ENCODE results near the gene CSNK1D. TPM values are rescaled to one million over a fixed set of nuclear protein-coding genes. Genes with fewer than 3 reads are reported as not detected.

CSNK1D gene
- total and polyA plus RNA-seq, 2 experiments from 2014 or later: 55.3 to 66.4 TPM

GRCh38 chr17:82237083-82237745 is 36.3 kb downstream of the CSNK1D start:
- ATAC-seq (peak; percentile 25), DNase-seq (ENCODE audit: low spot score) (peak; percentile 74)
- no peak for TF ChIP-seq POLR2AphosphoS5 (IDR thresholded peaks at IDR 0.05; ENCODE audit: low read depth)
- 0 out of 4 replicates have a peak, but pooled peaks of 1 of the 2 experiments have one; percentile 10 for TF ChIP-seq CTCF (conservative IDR thresholded peaks at IDR 0.05; ENCODE audit: low read depth in 2 of 2)
- TF ChIP-seq EZH2phosphoT487 (IDR thresholded peaks at IDR 0.05; ENCODE audit: unreplicated experiment): no peak
- TF ChIP-seq STAT1 (IDR thresholded peaks at IDR 0.05; ENCODE audit: unreplicated experiment): no peak
- H3K27me3 ChIP-seq (ENCODE audit: insufficient read depth): 0 out of 2 replicates have a peak, but pooled peaks cover 2% of the 10 kb centered on the region
- H3K4me1 ChIP-seq (ENCODE audit: insufficient read depth): no peaks in the 10 kb centered on the region; the same call in 1 of the 2 replicates
- H2AFZ ChIP-seq: no peak overlapping the region
- no peaks in the 10 kb centered on the region for H3K79me2 ChIP-seq (replicated peaks; ENCODE audit: insufficient read depth)
- H3K36me3 ChIP-seq (ENCODE audit: insufficient read depth): no peaks in the 10 kb centered on the region
- no peaks in the 10 kb centered on the region; the same call in 2 of the 3 replicates for H3K36me3 Mint-ChIP-seq (ENCODE audit: low read depth)
- H3K4me3 Mint-ChIP-seq: no peak overlapping the region
- no peak overlapping the region for H3K4me2 ChIP-seq
- peaks cover 16% of the 10 kb centered on the region for H3K27me3 Mint-ChIP-seq (ENCODE audit: insufficient read depth, low read depth, poor library complexity)
- no peaks in the 10 kb centered on the region for H3K9me3 Mint-ChIP-seq
- H3K4me3 ChIP-seq: no peak overlapping the region
- peaks cover 3% of the 10 kb centered on the region; the same call in 1 of the 2 replicates for H4K20me1 ChIP-seq (replicated peaks; ENCODE audit: insufficient read depth)
- peaks cover 5% of the 10 kb centered on the region; the same call in 1 of the 2 replicates for H3F3A ChIP-seq (replicated peaks; ENCODE audit: low read depth)
- peaks cover 8% of the 10 kb centered on the region; the same call in 2 of the 3 replicates for H3K4me1 Mint-ChIP-seq
- H3K9me2 ChIP-seq (ENCODE audit: insufficient read depth): no peaks in the 10 kb centered on the region
- H3K27ac Mint-ChIP-seq: no peak overlapping the region
- no peak overlapping the region for H3K27ac ChIP-seq (ENCODE audit: low read depth)

- Mint-ChIP-seq H3K9me3 (no peaks in the 10 kb centered on the region), H3K27me3 (ENCODE audit: insufficient read depth, low read depth, poor library complexity) (peaks cover 18% of the 10 kb centered on the region), H3K36me3 (ENCODE audit: low read depth) (no peaks in the 10 kb centered on the region; the same call in 2 of the 3 replicates), H3K4me3 (no peak overlapping the region), H3K27ac (no peak overlapping the region), H3K4me1 (peaks cover 8% of the 10 kb centered on the region; the same call in 2 of the 3 replicates)
- Histone ChIP-seq H3F3A (replicated peaks; ENCODE audit: low read depth) (peaks cover 3% of the 10 kb centered on the region; the same call in 1 of the 2 replicates), H3K4me3 (no peak overlapping the region), H3K9me2 (ENCODE audit: insufficient read depth) (no peaks in the 10 kb centered on the region), H3K4me2 (0 out of 2 replicates have a peak overlapping the region, but pooled peaks have one; percentile 26), H3K79me2 (replicated peaks; ENCODE audit: insufficient read depth) (no peaks in the 10 kb centered on the region), H3K27me3 (ENCODE audit: insufficient read depth) (peaks cover 6% of the 10 kb centered on the region; the same call in 1 of the 2 replicates), H2AFZ (no peak overlapping the region), H4K20me1 (replicated peaks; ENCODE audit: insufficient read depth) (no peaks in the 10 kb centered on the region; the same call in 1 of the 2 replicates), H3K27ac (ENCODE audit: low read depth) (0 out of 2 replicates have a peak overlapping the region, but pooled peaks have one; percentile 19), H3K4me1 (ENCODE audit: insufficient read depth) (no peaks in the 10 kb centered on the region; the same call in 1 of the 2 replicates), H3K36me3 (ENCODE audit: insufficient read depth) (no peaks in the 10 kb centered on the region)
- peak; percentile 17 for ATAC-seq
- DNase-seq (ENCODE audit: low spot score): peak; percentile 84
- no peak for TF ChIP-seq NANOG (IDR thresholded peaks at IDR 0.05; ENCODE audit: borderline replicate concordance)
- TF ChIP-seq ZNF462 (CRISPR knock-in tag; IDR thresholded peaks at IDR 0.05): no peak
- TF ChIP-seq EZH2 (IDR thresholded peaks at IDR 0.05; ENCODE audit: low read depth, unreplicated experiment): no peak
- no peak for TF ChIP-seq ETS1 (IDR thresholded peaks at IDR 0.05)
- TF ChIP-seq ZNF114 (CRISPR knock-in tag; IDR thresholded peaks at IDR 0.05): no peak
- TF ChIP-seq CREB1 (CRISPR knock-in tag; IDR thresholded peaks at IDR 0.05; ENCODE audit: low read depth): peak; percentile 38; the same call in 1 of the 2 replicates
These were observed 37.1 kb downstream of the CSNK1D start for GRCh38 chr17:82236142-82236971.
